Measurements from ENCODE around the gene FHIT. TPM values are rescaled to one million over a fixed set of nuclear protein-coding genes. Genes with fewer than 3 reads are reported as not detected.

FHIT gene
- total RNA-seq, 2 donors from 2014 or later: 6.8 to 12.3 TPM

DNA sequence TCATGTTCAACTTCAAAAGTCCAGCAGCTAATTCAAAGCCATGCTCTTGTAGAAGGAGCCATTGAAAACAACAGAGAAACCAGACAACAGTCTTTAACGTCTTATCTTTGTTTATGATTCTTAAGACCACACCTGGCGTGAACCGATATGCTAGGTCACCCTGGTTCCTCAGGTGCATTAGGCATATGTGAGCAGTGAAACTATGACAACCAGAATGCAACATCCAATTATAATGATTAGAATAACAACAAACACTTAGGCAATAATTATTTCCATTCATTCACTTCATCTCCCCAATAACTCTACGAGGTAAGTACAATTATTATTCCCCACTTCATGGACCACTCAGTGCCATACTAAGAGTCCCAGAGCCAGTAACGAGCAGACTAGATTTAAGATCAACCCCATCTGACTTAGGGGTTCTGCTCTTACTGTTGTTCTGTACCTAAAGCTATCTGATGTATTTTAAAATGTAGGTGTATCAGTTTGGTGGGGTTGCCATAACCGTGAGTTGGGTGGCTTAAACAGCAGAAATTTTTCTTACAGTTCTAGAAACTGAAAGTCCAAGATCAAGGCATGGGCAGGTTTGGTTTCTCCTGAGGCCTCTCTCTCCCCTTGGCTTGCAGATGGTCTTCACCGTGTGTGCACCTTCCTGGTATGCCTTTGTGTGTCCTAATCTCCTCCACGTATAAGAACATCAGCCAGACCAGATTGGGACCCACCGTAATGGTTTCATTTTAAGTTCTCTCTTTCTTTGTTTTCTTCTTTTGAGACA, 1203.6 kb downstream of the FHIT start:
- no peak overlapping the region for H3K27ac ChIP-seq (ENCODE audit: low read depth, low read length)
- Mint-ChIP-seq H3K27me3 (ENCODE audit: insufficient read depth) (no peaks in the 10 kb centered on the region), H3K4me1 (no peaks in the 10 kb centered on the region), H3K36me3 (ENCODE audit: low read depth) (no peaks in the 10 kb centered on the region), H3K9me3 (peaks cover 5% of the 10 kb centered on the region), H3K4me3 (no peak overlapping the region), H3K27ac (no peak overlapping the region)
- TF ChIP-seq, protein P1, sequence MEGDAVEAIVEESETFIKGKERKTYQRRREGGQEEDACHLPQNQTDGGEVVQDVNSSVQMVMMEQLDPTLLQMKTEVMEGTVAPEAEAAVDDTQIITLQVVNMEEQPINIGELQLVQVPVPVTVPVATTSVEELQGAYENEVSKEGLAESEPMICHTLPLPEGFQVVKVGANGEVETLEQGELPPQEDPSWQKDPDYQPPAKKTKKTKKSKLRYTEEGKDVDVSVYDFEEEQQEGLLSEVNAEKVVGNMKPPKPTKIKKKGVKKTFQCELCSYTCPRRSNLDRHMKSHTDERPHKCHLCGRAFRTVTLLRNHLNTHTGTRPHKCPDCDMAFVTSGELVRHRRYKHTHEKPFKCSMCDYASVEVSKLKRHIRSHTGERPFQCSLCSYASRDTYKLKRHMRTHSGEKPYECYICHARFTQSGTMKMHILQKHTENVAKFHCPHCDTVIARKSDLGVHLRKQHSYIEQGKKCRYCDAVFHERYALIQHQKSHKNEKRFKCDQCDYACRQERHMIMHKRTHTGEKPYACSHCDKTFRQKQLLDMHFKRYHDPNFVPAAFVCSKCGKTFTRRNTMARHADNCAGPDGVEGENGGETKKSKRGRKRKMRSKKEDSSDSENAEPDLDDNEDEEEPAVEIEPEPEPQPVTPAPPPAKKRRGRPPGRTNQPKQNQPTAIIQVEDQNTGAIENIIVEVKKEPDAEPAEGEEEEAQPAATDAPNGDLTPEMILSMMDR (conservative IDR thresholded peaks at IDR 0.05): no peak
- WGBS, 2 experiments (ENCODE audit: insufficient coverage in 1 of 2, insufficient read length in 1 of 2): 96 to 97% methylated on average over 8 to 9 of the region's 9 CpGs
- H3K4me1 ChIP-seq (ENCODE audit: control insufficient read depth, insufficient read depth, low read length): no peaks in the 10 kb centered on the region
- H3K27me3 ChIP-seq (ENCODE audit: control insufficient read depth, insufficient read depth, low read length, poor library complexity, severe bottlenecking): no peaks in the 10 kb centered on the region
- no peak for DNase-seq
- H3K4me3 ChIP-seq (ENCODE audit: low read length): no peak overlapping the region
- H3K9ac ChIP-seq (ENCODE audit: extremely low read depth, low read length, poor library complexity, severe bottlenecking): no peak overlapping the region
- no peaks in the 10 kb centered on the region for H3K36me3 ChIP-seq (ENCODE audit: control insufficient read depth, insufficient read depth, low read length)
- no peaks in the 10 kb centered on the region for H3K9me3 ChIP-seq (ENCODE audit: control insufficient read depth, low read length)

DNA sequence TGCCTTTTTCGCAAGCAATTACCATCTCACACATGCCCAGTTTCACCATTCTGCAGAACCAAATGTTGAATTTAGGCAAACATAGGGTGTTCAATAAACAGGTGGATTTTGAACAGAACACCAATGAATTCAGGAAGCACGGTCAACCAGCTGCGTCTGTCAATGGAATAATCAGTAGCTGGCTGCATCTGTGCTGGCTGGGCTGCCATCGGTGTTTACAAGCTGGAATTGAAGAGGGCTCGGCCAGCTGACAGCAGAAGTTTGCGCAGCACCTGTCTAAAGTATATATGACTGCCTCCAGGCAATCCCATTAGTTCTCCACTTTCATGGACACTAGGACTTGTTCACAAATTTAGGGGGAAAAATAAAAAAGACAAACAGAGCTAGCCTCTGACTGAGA, 1205.0 kb downstream of the FHIT start:
- no peaks in the 10 kb centered on the region for H3K36me3 Mint-ChIP-seq (ENCODE audit: low read depth)
- no peaks in the 10 kb centered on the region for H3K4me1 ChIP-seq (ENCODE audit: control insufficient read depth, insufficient read depth, low read length)
- no peak overlapping the region for H3K4me3 ChIP-seq (ENCODE audit: low read length)
- no peaks in the 10 kb centered on the region for H3K27me3 ChIP-seq (ENCODE audit: control insufficient read depth, insufficient read depth, low read length, poor library complexity, severe bottlenecking)
- H3K4me1 Mint-ChIP-seq: no peaks in the 10 kb centered on the region
- no peaks in the 10 kb centered on the region for H3K27me3 Mint-ChIP-seq (ENCODE audit: insufficient read depth)
- H3K36me3 ChIP-seq (ENCODE audit: control insufficient read depth, insufficient read depth, low read length): no peaks in the 10 kb centered on the region
- TF ChIP-seq, protein P1 (conservative IDR thresholded peaks at IDR 0.05): no peak
- no peak for DNase-seq
- no peaks in the 10 kb centered on the region for H3K9me3 ChIP-seq (ENCODE audit: control insufficient read depth, low read length)
- H3K27ac Mint-ChIP-seq: no peak overlapping the region
- H3K4me3 Mint-ChIP-seq: no peak overlapping the region
- no peak overlapping the region for H3K27ac ChIP-seq (ENCODE audit: low read depth, low read length)
- peaks cover 5% of the 10 kb centered on the region for H3K9me3 Mint-ChIP-seq
- WGBS, 2 experiments (ENCODE audit: insufficient coverage in 1 of 2, insufficient read length in 1 of 2): 91 to 96% methylated on average over 5 to 6 of the region's 6 CpGs
- H3K9ac ChIP-seq (ENCODE audit: extremely low read depth, low read length, poor library complexity, severe bottlenecking): no peak overlapping the region

- no peak for DNase-seq
- Mint-ChIP-seq H3K4me3 (no peak overlapping the region), H3K9me3 (peaks cover 5% of the 10 kb centered on the region), H3K27me3 (ENCODE audit: insufficient read depth) (no peaks in the 10 kb centered on the region), H3K27ac (no peak overlapping the region), H3K4me1 (no peaks in the 10 kb centered on the region), H3K36me3 (ENCODE audit: low read depth) (no peaks in the 10 kb centered on the region)
- TF ChIP-seq, protein P1 (conservative IDR thresholded peaks at IDR 0.05): no peak
- Histone ChIP-seq H3K27ac (ENCODE audit: low read depth, low read length) (no peak overlapping the region), H3K9me3 (ENCODE audit: control insufficient read depth, low read length) (no peaks in the 10 kb centered on the region), H3K27me3 (ENCODE audit: control insufficient read depth, insufficient read depth, low read length, poor library complexity, severe bottlenecking) (no peaks in the 10 kb centered on the region), H3K4me3 (ENCODE audit: low read length) (no peak overlapping the region), H3K36me3 (ENCODE audit: control insufficient read depth, insufficient read depth, low read length) (no peaks in the 10 kb centered on the region), H3K4me1 (ENCODE audit: control insufficient read depth, insufficient read depth, low read length) (no peaks in the 10 kb centered on the region), H3K9ac (ENCODE audit: extremely low read depth, low read length, poor library complexity, severe bottlenecking) (no peak overlapping the region)
- 92% methylated on average over 1 of the region's 1 CpG; no CpG with 5 or more reads in 1 of the 2 experiments for WGBS, 2 experiments (ENCODE audit: insufficient coverage in 1 of 2, insufficient read length in 1 of 2)
Observed at GRCh38 chr3:60045686-60046085, 1205.6 kb downstream of the FHIT start.
